Activated T-cell treated with anti-CD3 and anti-CD28 coated beads for 24 hours (primary cell): ENCODE data around the gene GRM7.

Experiments used
- DNase-seq: peaks from one replicate; pipeline ENCODE4 v3.0.0-alpha.2; 2020; ENCODE audit warnings: low read depth

Gene GRM7

GRCh38 chr3:7504886-7505775, 644.2 kb downstream of the GRM7 start:
- no peak for DNase-seq

DNA sequence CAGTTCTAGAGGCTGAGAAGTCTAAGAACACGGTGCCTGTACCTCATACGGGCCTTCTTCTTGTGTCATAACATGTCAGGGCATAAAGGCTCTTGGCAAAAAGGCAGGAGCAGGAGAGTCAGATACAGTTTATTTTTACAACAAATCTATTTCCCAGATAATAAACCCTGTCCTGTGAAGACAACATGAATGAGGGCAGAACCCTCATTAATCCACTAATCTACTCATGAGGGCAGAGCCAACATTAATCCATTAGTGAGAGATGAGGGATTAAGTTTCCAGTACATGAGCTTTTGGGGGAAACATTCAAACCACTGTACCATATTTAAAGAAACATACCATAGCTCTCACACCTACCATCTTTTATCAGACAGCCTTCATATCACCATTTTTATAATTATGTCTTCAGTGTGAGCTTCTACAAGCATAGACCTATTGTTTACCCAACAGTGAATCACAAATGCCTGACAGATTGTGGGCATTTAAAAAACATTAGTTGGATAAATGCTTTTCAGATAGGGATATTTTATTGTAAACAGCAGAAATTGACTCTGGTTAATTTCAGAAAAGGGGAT, 645.8 kb downstream of the GRM7 start:
- no peak for DNase-seq

DNA sequence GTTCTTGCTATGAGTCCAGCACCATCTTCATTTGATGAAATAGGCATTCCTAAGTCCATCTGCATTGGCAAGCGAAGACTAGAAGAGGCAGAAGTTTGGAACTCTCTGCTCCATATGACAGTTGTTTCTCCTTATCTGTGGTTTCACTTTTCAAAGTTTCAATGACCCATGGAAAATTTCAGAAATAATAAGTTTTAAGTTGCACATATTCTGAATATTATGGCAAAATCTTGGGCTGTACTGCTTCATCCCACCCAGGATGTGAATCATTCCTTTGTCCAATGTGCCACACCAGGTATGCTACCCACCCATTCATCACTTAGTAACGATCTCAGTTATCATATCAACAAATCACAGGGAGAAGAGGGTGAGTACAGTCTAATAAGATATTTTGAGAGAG, 647.9 kb downstream of the GRM7 start:
- no peak for DNase-seq

- DNase-seq, result no peak
These were observed 651.1 kb downstream of the GRM7 start for GRCh38 chr3:7512048-7512447.

DNA sequence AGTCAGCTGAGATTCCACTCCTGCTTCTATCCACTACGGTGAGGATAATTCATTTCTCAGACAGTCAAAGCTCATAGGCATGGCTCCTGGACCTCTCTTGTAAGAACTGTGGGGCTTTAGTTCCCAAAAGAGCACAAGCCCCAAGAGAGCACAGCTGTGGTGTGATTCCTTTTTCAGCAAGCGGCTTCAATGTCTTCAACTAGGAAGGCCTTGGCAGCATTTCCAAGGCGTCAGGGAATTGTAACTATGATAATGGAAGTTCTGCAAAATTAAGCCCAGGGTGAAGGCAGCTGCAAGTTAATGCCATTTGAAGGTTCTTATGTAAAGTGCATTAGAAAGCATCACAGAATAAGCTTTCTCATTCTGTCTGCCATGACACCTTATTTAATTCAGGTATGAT, 657.1 kb downstream of the GRM7 start:
- no peak for DNase-seq

- DNase-seq, result no peak
These were observed 657.5 kb downstream of the GRM7 start for GRCh38 chr3:7518456-7518855.

- DNase-seq, result no peak
These were observed 659.1 kb downstream of the GRM7 start for GRCh38 chr3:7520059-7520458.

DNA sequence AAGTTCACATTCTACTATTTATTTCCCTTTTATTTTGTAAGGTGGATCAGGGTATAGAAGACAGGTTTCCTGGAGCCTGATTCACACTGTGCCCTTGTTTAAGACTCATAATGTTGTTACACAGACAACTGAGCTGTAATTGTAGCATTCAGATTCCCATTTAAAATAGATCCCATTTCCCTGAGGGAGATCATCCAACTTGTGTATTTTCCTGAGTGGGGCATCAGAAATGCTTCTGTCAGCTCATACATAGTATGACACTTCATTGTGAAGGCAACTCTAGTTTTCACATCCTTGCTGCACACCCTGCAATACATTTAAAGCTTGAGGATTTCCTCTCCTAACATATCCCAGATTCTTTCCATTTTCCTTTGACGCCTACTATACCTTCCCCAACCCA, 659.7 kb downstream of the GRM7 start:
- no peak for DNase-seq

GRCh38 chr3:7536510-7536909, 675.6 kb downstream of the GRM7 start:
- DNase-seq, result no peak

GRCh38 chr3:7536921-7537320, 676.0 kb downstream of the GRM7 start:
- DNase-seq, result no peak

DNA sequence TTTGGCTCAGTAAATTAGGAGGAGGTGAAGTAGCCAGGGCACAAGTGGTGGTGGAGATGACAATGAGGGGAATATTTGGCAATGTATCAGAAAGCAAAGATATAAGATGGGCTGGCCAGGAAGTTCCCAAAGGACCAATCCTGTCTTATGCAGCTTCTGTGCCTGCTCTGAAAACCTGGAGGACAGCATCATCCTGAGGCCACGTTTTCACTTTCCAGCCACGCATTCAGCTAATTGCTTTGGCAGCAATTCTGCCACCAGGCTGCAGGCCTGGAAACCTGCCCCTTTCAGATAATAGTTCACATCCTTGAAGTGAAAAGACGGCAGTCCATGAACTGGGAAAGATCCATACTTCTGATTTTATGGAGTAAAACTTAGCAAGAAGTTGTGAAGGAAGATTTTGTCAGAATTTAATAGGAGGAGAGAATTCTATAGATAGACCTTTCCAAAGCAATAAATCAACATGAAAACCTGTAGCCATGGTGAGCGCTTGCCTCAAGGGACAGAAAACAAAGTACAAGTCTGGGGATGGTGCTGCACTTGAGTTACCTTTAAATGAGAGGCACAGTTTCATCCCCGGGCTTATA, 682.5 kb downstream of the GRM7 start:
- DNase-seq, result no peak

DNA sequence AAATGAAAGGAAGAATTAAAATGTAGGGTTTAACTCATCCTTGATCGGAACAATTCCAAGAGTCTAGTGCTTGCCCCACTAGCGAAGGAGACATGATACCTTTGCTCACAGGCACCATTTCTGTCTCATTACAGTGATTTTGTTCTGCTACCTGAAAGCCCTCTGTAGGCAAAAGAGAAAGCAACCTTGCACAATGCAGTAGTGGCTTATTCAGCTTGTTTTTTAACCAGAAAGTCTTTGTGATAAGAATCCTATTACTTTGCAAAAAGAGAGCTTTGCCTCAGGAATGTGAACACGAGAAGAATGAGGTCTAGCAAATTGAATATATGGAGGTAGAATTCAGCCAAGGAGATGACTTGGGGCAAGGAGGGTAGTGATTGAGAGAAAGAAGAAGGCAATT, 684.4 kb downstream of the GRM7 start:
- DNase-seq, result no peak

- DNase-seq, result no peak
These were observed 685.3 kb downstream of the GRM7 start for GRCh38 chr3:7546253-7546652.

GRCh38 chr3:7547826-7548225, 686.9 kb downstream of the GRM7 start:
- no peak for DNase-seq

GRCh38 chr3:7562892-7563291, 702.0 kb downstream of the GRM7 start:
- DNase-seq, result no peak

- no peak for DNase-seq
These were observed 704.7 kb downstream of the GRM7 start for GRCh38 chr3:7565574-7565973.

DNA sequence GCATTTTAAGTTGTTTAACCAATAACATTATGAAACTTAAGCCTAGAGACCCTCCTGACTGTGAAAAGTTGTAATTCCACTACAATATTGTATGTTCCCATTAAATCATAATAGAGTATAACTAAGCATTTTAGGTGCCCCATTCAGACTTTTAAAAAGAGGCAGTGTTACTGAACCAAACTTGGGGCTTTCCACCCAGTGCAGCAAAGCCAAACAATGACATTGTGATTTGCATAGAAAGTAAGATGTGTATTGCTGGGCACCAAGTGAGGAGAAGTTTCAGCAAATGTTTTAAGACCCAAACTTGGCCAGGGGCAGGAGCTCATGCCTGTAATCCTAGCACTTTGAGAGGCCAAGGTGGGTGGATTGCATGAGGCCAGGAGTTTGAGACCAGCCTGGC, 706.2 kb downstream of the GRM7 start:
- no peak for DNase-seq

- no peak for DNase-seq
These were observed 707.7 kb downstream of the GRM7 start for GRCh38 chr3:7568526-7569184.

DNA sequence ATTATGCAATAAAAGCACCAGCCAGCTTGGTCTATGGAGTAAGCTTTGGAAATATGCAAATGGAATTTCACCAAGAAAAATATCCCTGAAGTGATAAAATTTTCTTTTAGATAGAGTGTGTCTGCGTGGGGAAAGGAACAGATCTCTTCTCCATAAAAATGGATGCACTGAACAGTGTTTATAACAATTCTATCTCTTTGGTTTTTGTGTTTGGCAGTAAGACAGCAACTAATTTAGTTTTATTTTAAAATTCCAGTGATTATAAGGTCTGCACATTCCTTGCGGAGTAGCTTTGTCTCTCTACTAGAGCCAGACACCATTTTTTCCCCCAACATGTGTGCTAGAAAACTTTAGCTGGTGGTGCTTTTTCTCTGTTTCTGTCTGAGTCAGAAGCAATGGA, 712.4 kb downstream of the GRM7 start:
- no peak for DNase-seq

GRCh38 chr3:7574435-7574834, 713.5 kb downstream of the GRM7 start:
- DNase-seq, result no peak

GRCh38 chr3:7576071-7576470, 715.2 kb downstream of the GRM7 start:
- no peak for DNase-seq

DNA sequence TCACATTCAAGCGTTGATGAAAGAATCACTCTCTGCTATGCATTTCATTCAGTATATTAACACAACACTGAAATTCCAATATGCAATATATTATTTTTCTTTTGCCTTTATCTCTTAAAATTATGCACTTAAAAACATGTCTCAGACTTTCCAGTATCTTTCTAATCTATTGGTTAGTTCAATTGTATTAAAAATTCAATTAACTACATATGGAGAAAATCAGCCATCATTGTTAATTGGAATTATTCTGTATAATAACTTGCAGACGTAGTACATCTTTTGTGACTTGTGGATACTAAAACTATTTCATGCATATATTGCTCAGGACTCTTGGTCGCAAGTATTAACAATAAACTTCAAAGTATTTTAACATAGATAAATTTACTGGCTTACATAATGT, 715.6 kb downstream of the GRM7 start:
- no peak for DNase-seq

- no peak for DNase-seq
These were observed 716.6 kb downstream of the GRM7 start for GRCh38 chr3:7577513-7577912.
